Keratinocyte (primary cell): Measurements from ENCODE around the gene SLC39A3. TPM values are rescaled to one million over a fixed set of nuclear protein-coding genes. Genes with fewer than 3 reads are reported as not detected.

ENCODE experiments used
- DNase-seq: peaks from one replicate; pipeline ENCODE4 v3.0.0-alpha.2; 2011; ENCODE audit warnings: low read depth, missing footprints, low spot score
- FAIRE-seq: peaks from 2 replicates; lab custom pipeline; 2011; peaks lifted over from hg19 to GRCh38; lab: Jason Lieb, UNC
- H2AFZ ChIP-seq: 2 replicates; pipeline ENCODE4 v1.6.0; 2012; ENCODE audit warnings: low read length, control low read depth, inconsistent platforms; ENCODE audit not compliant: control insufficient read depth
- H3K27ac ChIP-seq: 2 replicates; pipeline ENCODE4 v1.5.1; 2011; ENCODE audit warnings: low read length; ENCODE audit not compliant: control insufficient read depth, insufficient read depth
- H3K27me3 ChIP-seq: 3 replicates; pipeline ENCODE4 v1.6.0; 2011; ENCODE audit warnings: low read length; ENCODE audit not compliant: control insufficient read depth, insufficient read depth; ENCODE audit errors: extremely low read depth
- H3K36me3 ChIP-seq, 2 experiments: 2 replicates in 1 of 2; 3 replicates in 1 of 2; pipeline ENCODE4 v1.5.1; 2011; ENCODE audit warnings: low read length in 2 of 2, mild to moderate bottlenecking in 1 of 2; ENCODE audit not compliant: control insufficient read depth in 2 of 2, insufficient read depth in 2 of 2; ENCODE audit errors: extremely low read depth in 1 of 2
- H3K4me1 ChIP-seq: 3 replicates; pipeline ENCODE4 v1.5.1; 2011; ENCODE audit warnings: low read length; ENCODE audit not compliant: control insufficient read depth, insufficient read depth; ENCODE audit errors: extremely low read depth
- H3K4me2 ChIP-seq: 3 replicates; pipeline ENCODE4 v1.6.0; 2011; ENCODE audit warnings: low read depth, low read length; ENCODE audit not compliant: control insufficient read depth, insufficient read depth; ENCODE audit errors: extremely low read depth
- H3K4me3 ChIP-seq, 3 experiments: fragments of 200-600 bp in 1 of 3; sonication (generic) in 1 of 3; 2 replicates in 2 of 3; 3 replicates in 1 of 3; pipeline ENCODE4 v1.5.1; 2011 to 2016; ENCODE audit warnings: low read length in 3 of 3, mild to moderate bottlenecking in 3 of 3, control low read depth in 2 of 3, inconsistent platforms in 1 of 3, low read depth in 1 of 3, mixed read lengths in 1 of 3, mixed run types in 1 of 3, moderate library complexity in 1 of 3; ENCODE audit not compliant: control insufficient read depth in 2 of 3, insufficient read depth in 2 of 3; ENCODE audit errors: extremely low read depth in 1 of 3
- H3K79me2 ChIP-seq: 2 replicates; pipeline ENCODE4 v1.6.0; 2012; ENCODE audit warnings: low read length; ENCODE audit not compliant: control insufficient read depth, insufficient read depth
- H3K9ac ChIP-seq: 3 replicates; pipeline ENCODE4 v1.6.0; 2011; ENCODE audit warnings: low read length; ENCODE audit not compliant: control insufficient read depth, insufficient read depth; ENCODE audit errors: extremely low read depth
- H3K9me1 ChIP-seq: 3 replicates; pipeline ENCODE4 v1.6.0; 2011; ENCODE audit warnings: low read length; ENCODE audit not compliant: control insufficient read depth, insufficient read depth; ENCODE audit errors: extremely low read depth
- H3K9me3 ChIP-seq: 2 replicates; pipeline ENCODE4 v1.5.1; 2012; ENCODE audit warnings: low read depth, low read length; ENCODE audit not compliant: control insufficient read depth
- H4K20me1 ChIP-seq: 3 replicates; pipeline ENCODE4 v1.6.0; 2011; ENCODE audit warnings: low read length; ENCODE audit not compliant: control insufficient read depth, insufficient read depth; ENCODE audit errors: extremely low read depth
- CTCF ChIP-seq, 3 experiments: IDR thresholded peaks in 1 of 3; conservative IDR thresholded peaks in 1 of 3; optimal IDR thresholded peaks in 1 of 3; 2 replicates in 2 of 3; 3 replicates in 1 of 3; pipeline versions ENCODE3 to v1.5.1; 2011; ENCODE audit warnings: low read length in 3 of 3, mild to moderate bottlenecking in 3 of 3, moderate library complexity in 2 of 3, control low read depth in 1 of 3, inconsistent platforms in 1 of 3; ENCODE audit not compliant: insufficient read depth in 2 of 3; ENCODE audit errors: extremely low read depth in 1 of 3
- EZH2 ChIP-seq: IDR thresholded peaks from one replicate; pipeline ENCODE4 v1.6.1; 2012; ENCODE audit warnings: inconsistent platforms, mild to moderate bottlenecking, low read length, moderate library complexity
- dilution Hi-C: fragments of 300-500 bp; cut with MboI; formaldehyde crosslinking; loops from one replicate; pipeline ENCODE4 v1.7.0; 2020; ENCODE audit warnings: low sequenced_read_pairs; ENCODE audit not compliant: extremely low pct_ligation_motif_present
- polyA plus RNA-seq, 5 experiments: library from polyadenylated mRNA; depleted of rRNA in 3 of 5; stranded (reverse) in 3 of 5; stranded (forward) in 1 of 5; unstranded in 1 of 5; fragments of >200 nt; gene quantifications; 1 replicate in 1 of 5; 2 replicates in 3 of 5; 3 replicates in 1 of 5; pipeline versions ENCODE4 v1.2.1 to v1.2.3, GENCODE V29; 2011 to 2012; ENCODE audit warnings: missing spikeins in 2 of 5, low read depth in 1 of 5, low replicate concordance in 1 of 5

The SLC39A3 gene
- polyA plus RNA-seq, 1 donor (not counting 4 experiments of a cell fraction or from before 2014, with no cell fraction given) = 26.2 TPM

- peaks cover 15% of the 10 kb centered on the region for H3K4me1 ChIP-seq
- H3K79me2 ChIP-seq = no peaks in the 10 kb centered on the region
- H3K4me2 ChIP-seq = no peak overlapping the region
- no peak overlapping the region for H3K27ac ChIP-seq
- H3K9me3 ChIP-seq = no peaks in the 10 kb centered on the region
- H3K9ac ChIP-seq = no peak overlapping the region
- peaks cover 5% of the 10 kb centered on the region for H4K20me1 ChIP-seq
- no peak overlapping the region for H2AFZ ChIP-seq
- dilution Hi-C loops = no loop called here
- TF ChIP-seq EZH2 (no peak), CTCF (optimal IDR thresholded peaks at IDR 0.05 in 1 of 3, IDR thresholded peaks at IDR 0.05 in 1 of 3, conservative IDR thresholded peaks at IDR 0.05 in 1 of 3; ENCODE audit: extremely low read depth in 1 of 3, insufficient read depth in 2 of 3, low read length in 3 of 3) (no peak)
- no peak for DNase-seq
- peaks cover 44% of the 10 kb centered on the region for H3K27me3 ChIP-seq
- no peaks in the 10 kb centered on the region for H3K36me3 ChIP-seq
- FAIRE-seq = no peak
- no peak overlapping the region for H3K4me3 ChIP-seq
- no peaks in the 10 kb centered on the region for H3K9me1 ChIP-seq
Measured at GRCh38 chr19:2723345-2723715, 16.5 kb downstream of the SLC39A3 start.

- dilution Hi-C loops = no loop called here
- Histone ChIP-seq H3K79me2 (no peaks in the 10 kb centered on the region), H3K9me1 (no peaks in the 10 kb centered on the region), H3K4me2 (no peak overlapping the region), H3K4me1 (peaks cover 12% of the 10 kb centered on the region), H3K9me3 (no peaks in the 10 kb centered on the region), H2AFZ (no peak overlapping the region), H3K4me3 (no peak overlapping the region), H3K36me3 (no peaks in the 10 kb centered on the region), H3K9ac (no peak overlapping the region), H4K20me1 (peaks cover 3% of the 10 kb centered on the region), H3K27ac (no peak overlapping the region), H3K27me3 (peaks cover 44% of the 10 kb centered on the region)
- DNase-seq (no peak), FAIRE-seq (no peak)
- no peak for TF ChIP-seq CTCF (optimal IDR thresholded peaks at IDR 0.05 in 1 of 3, IDR thresholded peaks at IDR 0.05 in 1 of 3, conservative IDR thresholded peaks at IDR 0.05 in 1 of 3; ENCODE audit: extremely low read depth in 1 of 3, insufficient read depth in 2 of 3, low read length in 3 of 3)
- no peak for TF ChIP-seq EZH2
Measured at GRCh38 chr19:2722541-2723344, 17.1 kb downstream of the SLC39A3 start.
